Heart right ventricle (tissue), 16 donors: ENCODE results near the gene LYRM2. TPM values are rescaled to one million over a fixed set of nuclear protein-coding genes. Genes with fewer than 3 reads are reported as not detected.

ENCODE experiments used
- ATAC-seq, 8 donors: fragments of 200-7000 bp; cut with Tn5 transposase; one replicate each; pipeline ENCODE4 v1.9.1; 2020; ENCODE audit warnings: mild to moderate bottlenecking in 8 of 8, moderate library complexity in 8 of 8, moderate number of reproducible peaks in 1 of 8
- DNase-seq, 2 donors: peaks; one replicate each; pipeline ENCODE4 v3.0.0-alpha.2; 2020
- H3K27ac ChIP-seq, 10 donors: fragments of 200-600 bp; sonication (generic) in 2 of 10; one replicate each; pipeline versions ENCODE4 v1.5.0 to v1.8.0; 2020 to 2022; ENCODE audit warnings: mild to moderate bottlenecking in 3 of 10
- H3K27me3 ChIP-seq, 7 donors: fragments of 200-600 bp; one replicate each; pipeline ENCODE4 v1.8.0; 2021 to 2022; ENCODE audit warnings: mild to moderate bottlenecking in 2 of 7
- H3K36me3 ChIP-seq, 9 donors: fragments of 200-600 bp; sonication (generic) in 1 of 9; one replicate each; pipeline versions ENCODE4 v1.5.0 to v1.8.0; 2020 to 2022; ENCODE audit warnings: mild to moderate bottlenecking in 2 of 9
- H3K4me1 ChIP-seq, 9 donors: fragments of 200-600 bp; sonication (generic) in 1 of 9; one replicate each; pipeline versions ENCODE4 v1.5.0 to v1.8.0; 2020 to 2022; ENCODE audit warnings: mild to moderate bottlenecking in 4 of 9
- H3K4me3 ChIP-seq, 10 donors: fragments of 200-600 bp; sonication (generic) in 2 of 10; one replicate each; pipeline versions ENCODE4 v1.5.0 to v1.8.0; 2020 to 2022; ENCODE audit warnings: mild to moderate bottlenecking in 7 of 10, moderate library complexity in 2 of 10
- H3K9me3 ChIP-seq, 11 donors: fragments of 200-600 bp in 10 of 11; sonication (generic) in 2 of 11; one replicate each; pipeline versions ENCODE4 v1.5.0 to v1.8.0; 2013 to 2022; ENCODE audit warnings: mild to moderate bottlenecking in 2 of 11, control low read depth in 1 of 11, moderate library complexity in 1 of 11
- WGBS, 2 donors: extraction: QIAGEN DNeasy Blood & Tissue Kit; methylation state at CpG; one replicate each; pipeline ENCODE4 v1.1.7; 2013; ENCODE audit warnings: inconsistent platforms in 1 of 2; 5-methylcytosine and 5-hydroxymethylcytosine counted together
- intact Hi-C, 10 donors: fragments of 100-400 bp; cut with DNase I; formaldehyde crosslinking; loops; one replicate each; pipeline versions ENCODE4 v1.11.1 to v1.14.2; 2022
- polyA plus RNA-seq, 2 donors: library from polyadenylated mRNA; stranded (reverse); fragments of 200-250 nt; gene quantifications; one replicate each; pipeline ENCODE4 v1.2.3, GENCODE V29; 2013
- total RNA-seq, 10 donors: library from RNA; stranded (reverse); fragmentation: NEBNext Ultra II Directional in 3 of 10; extraction: Animal tissue kit (Norgen Biotek cat#: 25700) in 3 of 10; gene quantifications; one replicate each; pipeline versions ENCODE4 v1.2.1 to v1.2.4, GENCODE V29; 2021 to 2023
- TF ChIP-seq, protein P1 (sequence below), 9 donors: fragments of 200-600 bp; sonication (generic) in 2 of 9; IDR thresholded peaks; one replicate each; pipeline versions ENCODE4 v1.5.0 to v1.8.0; 2021 to 2022; ENCODE audit warnings: antibody characterized with exemption in 9 of 9, mild to moderate bottlenecking in 5 of 9, moderate library complexity in 1 of 9
- donor health status: Arrhythmogenic right ventricular cardiomyopathy.
- donor health status: ischemic (EF 13 %, LVEDD 7.1; RV severe dilation, severe dysfunction).
- donor health status: healthy with polysubstance abuse.
- donor health status: DM: no; HTN: yes; CAD: no.
- donor health status: DM: no; HTN: no; CAD: no.
- donor health status: ischemic (EF 25% LVEDD 6.9; RV normal size, moderate dysfunction).
- donor health status: ischemic (EF 25% LVEDD 5.7; RV mildly dilated, moderate dysfunction).
- donor health status: healthy.
- donor health status: DM: yes; HTN: yes; CAD: no.
- donor health status: Ischemic cardiomyopathy.
- donor health status: ischemic (EF 35%, LVEDD 5.7; RV mildly dilated, moderate dysfunction).
- donor health status: nonischemic (EF 11% LVEDD 7.7; RV severe dilation, severe dysfunction).
- donor health status: DM: yes; HTN: yes; CAD: no.
- donor health status: PGD.
- donor health status: ischemic (EF 29% LVEDD 5.4; RV normal size, mild dysfunction).
- donor health status: nonischemic (EF 23%, LVEDD 6.1; RV moderate dilation, normal function).

LYRM2 gene
- total and polyA plus RNA-seq, 12 donors, result 10.9 to 58.2 (median 46.8) TPM

DNA sequence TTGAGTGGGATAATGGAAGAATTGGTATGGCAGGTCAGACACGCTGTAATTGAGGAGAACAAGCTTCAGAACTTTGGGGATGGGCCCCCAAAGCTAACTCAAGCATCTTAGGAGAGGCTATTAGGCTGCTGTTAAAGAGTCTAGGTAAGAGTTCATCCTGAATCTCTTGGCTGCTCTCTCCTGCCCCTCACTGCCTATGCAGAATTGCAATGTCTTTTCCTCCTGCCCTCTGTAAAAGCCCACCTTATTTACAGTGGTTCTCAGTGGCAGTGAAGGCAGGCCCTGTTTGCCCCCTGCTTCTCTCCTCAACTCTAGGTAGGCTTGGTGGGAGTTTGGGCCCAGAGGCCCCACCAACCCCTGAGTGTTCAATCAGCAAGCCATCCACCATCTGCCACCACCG is 55.0 kb downstream of the LYRM2 start:
- TF ChIP-seq, protein P1, sequence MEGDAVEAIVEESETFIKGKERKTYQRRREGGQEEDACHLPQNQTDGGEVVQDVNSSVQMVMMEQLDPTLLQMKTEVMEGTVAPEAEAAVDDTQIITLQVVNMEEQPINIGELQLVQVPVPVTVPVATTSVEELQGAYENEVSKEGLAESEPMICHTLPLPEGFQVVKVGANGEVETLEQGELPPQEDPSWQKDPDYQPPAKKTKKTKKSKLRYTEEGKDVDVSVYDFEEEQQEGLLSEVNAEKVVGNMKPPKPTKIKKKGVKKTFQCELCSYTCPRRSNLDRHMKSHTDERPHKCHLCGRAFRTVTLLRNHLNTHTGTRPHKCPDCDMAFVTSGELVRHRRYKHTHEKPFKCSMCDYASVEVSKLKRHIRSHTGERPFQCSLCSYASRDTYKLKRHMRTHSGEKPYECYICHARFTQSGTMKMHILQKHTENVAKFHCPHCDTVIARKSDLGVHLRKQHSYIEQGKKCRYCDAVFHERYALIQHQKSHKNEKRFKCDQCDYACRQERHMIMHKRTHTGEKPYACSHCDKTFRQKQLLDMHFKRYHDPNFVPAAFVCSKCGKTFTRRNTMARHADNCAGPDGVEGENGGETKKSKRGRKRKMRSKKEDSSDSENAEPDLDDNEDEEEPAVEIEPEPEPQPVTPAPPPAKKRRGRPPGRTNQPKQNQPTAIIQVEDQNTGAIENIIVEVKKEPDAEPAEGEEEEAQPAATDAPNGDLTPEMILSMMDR (IDR thresholded peaks at IDR 0.05), result no peak

DNA sequence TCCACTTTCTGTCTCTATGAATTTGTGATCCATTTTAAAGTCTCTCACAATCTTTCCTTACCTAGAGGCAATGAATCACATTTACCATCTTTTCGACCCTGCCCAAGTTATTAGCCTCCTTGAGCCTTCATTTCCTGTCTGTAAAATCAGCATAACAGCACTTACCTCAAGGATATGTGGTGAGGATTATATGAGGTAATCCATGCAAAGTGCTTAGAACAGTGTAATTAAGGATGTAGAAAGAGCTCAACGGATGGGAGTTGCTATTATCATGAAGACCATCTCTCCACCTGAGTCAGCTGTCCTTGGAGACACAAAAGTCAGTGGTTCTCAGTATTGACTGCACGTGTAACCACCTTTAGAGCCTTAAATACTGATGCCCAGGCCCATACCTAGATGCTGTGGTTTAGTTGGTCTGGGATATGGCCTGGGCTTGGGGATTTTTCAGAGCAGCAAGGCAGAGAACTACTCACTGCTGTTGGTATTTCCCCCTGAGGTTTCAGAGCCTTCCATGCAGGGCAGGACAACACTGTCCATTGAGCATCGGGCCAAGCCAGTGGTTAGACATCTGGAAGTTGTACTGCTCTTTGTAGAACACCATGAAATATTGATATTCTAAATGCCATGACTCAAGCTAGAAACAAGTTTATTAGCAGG is 55.8 kb downstream of the LYRM2 start:
- H3K36me3 ChIP-seq, result no peaks in the 10 kb centered on the region
- no peaks in the 10 kb centered on the region for H3K27me3 ChIP-seq
- H3K9me3 ChIP-seq, result no peaks in the 10 kb centered on the region
- intact Hi-C loops, result no loop called here
- 86 to 90% methylated on average over 4 of the region's 4 CpGs for WGBS, 2 donors
- TF ChIP-seq, protein P1 (IDR thresholded peaks at IDR 0.05), result no peak
- no peak overlapping the region for H3K4me3 ChIP-seq
- no peak overlapping the region for H3K27ac ChIP-seq
- no peak for DNase-seq
- ATAC-seq, result no peak
- no peaks in the 10 kb centered on the region for H3K4me1 ChIP-seq

More for the DNA sequence above, 55.0 kb downstream of the LYRM2 start:
- Histone ChIP-seq H3K4me3 (no peak overlapping the region), H3K27me3 (no peaks in the 10 kb centered on the region), H3K27ac (no peak overlapping the region), H3K4me1 (no peaks in the 10 kb centered on the region), H3K36me3 (no peaks in the 10 kb centered on the region), H3K9me3 (no peaks in the 10 kb centered on the region)
- WGBS, 2 donors, result 93 to 98% methylated on average over 2 of the region's 2 CpGs
- DNase-seq, result no peak
- intact Hi-C loops, result no loop called here
- ATAC-seq, result no peak

DNA sequence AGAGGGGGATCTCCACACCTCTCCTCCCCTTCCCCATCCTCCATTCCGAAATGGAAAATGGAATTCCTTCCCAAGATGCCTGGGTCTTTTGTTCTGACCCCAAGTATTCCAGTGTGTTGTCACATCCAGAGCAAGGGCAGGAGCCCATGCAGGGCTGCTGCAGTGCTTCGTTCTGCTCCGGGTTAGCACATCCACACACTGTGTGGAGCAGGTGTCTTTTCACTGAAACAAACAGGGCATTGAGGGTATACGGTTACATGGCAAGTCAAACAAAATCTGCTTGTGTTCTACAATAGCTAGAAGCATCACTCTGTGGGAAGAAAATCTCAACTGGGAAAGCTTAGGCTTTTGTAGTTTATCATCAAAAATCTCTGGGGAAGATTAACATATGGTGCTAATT is 56.9 kb downstream of the LYRM2 start:
- H3K4me3 ChIP-seq, result no peak overlapping the region
- H3K27me3 ChIP-seq, result no peaks in the 10 kb centered on the region
- no peak for DNase-seq
- no peak overlapping the region for H3K27ac ChIP-seq
- 86 to 87% methylated on average over 4 of the region's 4 CpGs for WGBS, 2 donors
- H3K9me3 ChIP-seq, result no peaks in the 10 kb centered on the region
- TF ChIP-seq, protein P1 (IDR thresholded peaks at IDR 0.05), result no peak
- no peak for ATAC-seq
- intact Hi-C loops, result no loop called here
- H3K4me1 ChIP-seq, result no peaks in the 10 kb centered on the region
- no peaks in the 10 kb centered on the region for H3K36me3 ChIP-seq

DNA sequence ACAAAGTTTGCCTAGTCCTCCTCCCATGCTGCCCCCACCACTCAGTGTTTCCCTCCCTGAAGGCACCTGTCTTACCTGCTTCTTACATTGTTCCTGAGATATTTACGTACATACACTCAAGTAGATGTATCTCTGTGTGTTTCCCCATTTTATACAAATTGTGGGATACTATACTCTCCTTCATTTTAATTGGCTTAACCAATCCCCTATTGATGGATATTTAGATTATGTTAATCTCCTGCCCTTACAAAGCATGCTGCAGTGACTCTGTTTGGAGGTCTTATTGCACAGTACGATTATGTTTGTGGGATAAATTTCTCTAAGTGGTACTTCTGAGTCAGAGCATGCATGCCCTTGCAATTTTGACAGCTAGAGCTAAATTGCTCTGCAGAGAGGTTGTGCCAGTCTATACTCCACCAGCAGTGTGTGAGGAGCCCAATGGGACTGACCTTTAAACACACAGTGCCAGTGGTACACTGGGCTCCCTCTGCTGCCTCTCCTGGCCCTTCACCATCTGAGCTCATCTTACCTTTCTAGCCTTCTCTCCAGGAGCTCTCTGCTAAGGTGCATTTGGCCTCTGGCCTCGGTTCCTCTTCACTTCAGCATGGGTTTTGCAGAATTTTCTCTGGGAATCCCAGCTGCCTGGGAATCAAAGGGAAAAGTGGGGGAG is 57.4 kb downstream of the LYRM2 start:
- TF ChIP-seq, protein P1 (IDR thresholded peaks at IDR 0.05), result no peak
- Histone ChIP-seq H3K36me3 (no peaks in the 10 kb centered on the region), H3K9me3 (no peaks in the 10 kb centered on the region), H3K27ac (no peak overlapping the region), H3K4me3 (no peak overlapping the region), H3K27me3 (no peaks in the 10 kb centered on the region), H3K4me1 (no peaks in the 10 kb centered on the region)
- no peak for ATAC-seq
- intact Hi-C loops, result no loop called here
- no peak for DNase-seq
- WGBS, 2 donors, result 87 to 89% methylated on average over 3 of the region's 3 CpGs
